ENCODE data around the gene POU2F1.

DNA sequence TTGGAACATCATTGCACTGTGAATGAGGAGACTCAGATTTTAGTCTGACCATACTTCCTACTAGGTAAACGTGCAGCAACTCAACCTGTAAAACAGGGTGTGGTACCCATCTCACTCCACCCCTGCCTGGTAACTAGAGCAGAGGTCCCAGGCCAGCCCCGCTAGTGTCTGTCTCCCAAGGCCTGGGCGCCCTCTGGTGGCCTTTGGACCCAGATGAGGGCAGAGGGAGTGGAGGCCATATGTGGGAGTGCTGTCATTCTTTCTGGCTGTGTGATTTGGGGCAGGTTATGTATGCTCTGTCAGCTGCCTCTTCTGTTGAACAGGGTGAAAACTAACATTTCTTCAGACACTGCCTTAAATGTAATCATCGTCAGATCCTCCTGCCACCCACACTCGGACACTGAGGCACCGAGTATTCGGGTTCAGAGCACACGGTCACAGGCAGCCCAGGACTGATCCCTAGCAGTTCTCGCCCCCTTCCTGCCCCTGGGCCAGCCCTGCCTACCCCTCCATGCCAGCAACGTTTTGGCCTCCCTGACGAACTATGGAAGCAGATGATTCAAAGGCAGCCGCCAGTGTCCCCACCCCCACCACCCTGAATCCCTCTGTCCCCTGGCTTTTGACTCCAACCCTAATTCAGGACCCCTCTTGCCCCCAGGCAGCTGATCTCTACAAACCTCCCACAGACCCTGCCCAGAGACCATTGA is 221.6 kb downstream of the POU2F1 start:
- TF ChIP-seq POLR2AphosphoS2 (conservative IDR thresholded peaks at IDR 0.05; ENCODE audit: low read length): no peak
- TF ChIP-seq RFX5 (IDR thresholded peaks at IDR 0.05): no peak
- no peak for TF ChIP-seq POLR2A (IDR thresholded peaks at IDR 0.05; ENCODE audit: low read length)
- TF ChIP-seq EP300 (IDR thresholded peaks at IDR 0.05): no peak
- TF ChIP-seq KDM5A (IDR thresholded peaks at IDR 0.05): no peak
- TF ChIP-seq, protein P1, sequence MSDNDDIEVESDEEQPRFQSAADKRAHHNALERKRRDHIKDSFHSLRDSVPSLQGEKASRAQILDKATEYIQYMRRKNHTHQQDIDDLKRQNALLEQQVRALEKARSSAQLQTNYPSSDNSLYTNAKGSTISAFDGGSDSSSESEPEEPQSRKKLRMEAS (IDR thresholded peaks at IDR 0.05): no peak
- no peak for TF ChIP-seq ZSCAN20 (CRISPR knock-in tag; IDR thresholded peaks at IDR 0.05)
- no peak for TF ChIP-seq CHD2 (IDR thresholded peaks at IDR 0.05; ENCODE audit: low read length, partially characterized antibody)
- TF ChIP-seq, protein P2, sequence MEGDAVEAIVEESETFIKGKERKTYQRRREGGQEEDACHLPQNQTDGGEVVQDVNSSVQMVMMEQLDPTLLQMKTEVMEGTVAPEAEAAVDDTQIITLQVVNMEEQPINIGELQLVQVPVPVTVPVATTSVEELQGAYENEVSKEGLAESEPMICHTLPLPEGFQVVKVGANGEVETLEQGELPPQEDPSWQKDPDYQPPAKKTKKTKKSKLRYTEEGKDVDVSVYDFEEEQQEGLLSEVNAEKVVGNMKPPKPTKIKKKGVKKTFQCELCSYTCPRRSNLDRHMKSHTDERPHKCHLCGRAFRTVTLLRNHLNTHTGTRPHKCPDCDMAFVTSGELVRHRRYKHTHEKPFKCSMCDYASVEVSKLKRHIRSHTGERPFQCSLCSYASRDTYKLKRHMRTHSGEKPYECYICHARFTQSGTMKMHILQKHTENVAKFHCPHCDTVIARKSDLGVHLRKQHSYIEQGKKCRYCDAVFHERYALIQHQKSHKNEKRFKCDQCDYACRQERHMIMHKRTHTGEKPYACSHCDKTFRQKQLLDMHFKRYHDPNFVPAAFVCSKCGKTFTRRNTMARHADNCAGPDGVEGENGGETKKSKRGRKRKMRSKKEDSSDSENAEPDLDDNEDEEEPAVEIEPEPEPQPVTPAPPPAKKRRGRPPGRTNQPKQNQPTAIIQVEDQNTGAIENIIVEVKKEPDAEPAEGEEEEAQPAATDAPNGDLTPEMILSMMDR (IDR thresholded peaks at IDR 0.05): peak; percentile 91
- TF ChIP-seq RAD21 (conservative IDR thresholded peaks at IDR 0.05 in 1 of 2, IDR thresholded peaks at IDR 0.05 in 1 of 2): peak; percentile 92

Measured in A549 (cell line).